Neural cell (in vitro differentiated cells): ENCODE data around the gene LDHD. TPM values are rescaled to one million over a fixed set of nuclear protein-coding genes. Genes with fewer than 3 reads are reported as not detected.

Experiments
- H2AFZ ChIP-seq: fragments of 200-600, 300-800 bp; sonication (generic), shearing (Covaris generic); 2 replicates; pipeline ENCODE4 v1.6.0; 2014; ENCODE audit warnings: low read depth, mild to moderate bottlenecking, antibody characterized with exemption, low read length, moderate library complexity
- H3F3A ChIP-seq: fragments of 200-600 bp; shearing (Covaris generic); 2 replicates; pipeline ENCODE4 v1.6.1; 2016; ENCODE audit warnings: mild to moderate bottlenecking, moderate library complexity, mixed read lengths, antibody characterized with exemption, low read length; ENCODE audit not compliant: insufficient read depth, poor library complexity, severe bottlenecking
- H3K27ac ChIP-seq: fragments of 200-600, 300-800 bp; sonication (generic), shearing (Covaris generic); 2 replicates; pipeline ENCODE4 v1.5.1; 2014; ENCODE audit warnings: mild to moderate bottlenecking, low read length, moderate library complexity
- H3K27me3 ChIP-seq: fragments of 300-800, 200-600 bp; sonication (generic), shearing (Covaris generic); 2 replicates; pipeline ENCODE4 v1.6.0; 2014; ENCODE audit warnings: mild to moderate bottlenecking, low read depth, low read length, moderate library complexity; ENCODE audit not compliant: insufficient read depth
- H3K36me3 ChIP-seq: fragments of 300-800, 200-600 bp; sonication (generic), shearing (Covaris generic); 2 replicates; pipeline ENCODE4 v1.5.1; 2014; ENCODE audit warnings: mild to moderate bottlenecking, antibody characterized with exemption, low read length, moderate library complexity; ENCODE audit not compliant: insufficient read depth
- H3K4me2 ChIP-seq: fragments of 300-800, 200-600 bp; sonication (generic), shearing (Covaris generic); 2 replicates; pipeline ENCODE4 v1.6.0; 2014; ENCODE audit warnings: mild to moderate bottlenecking, low read length
- H3K4me3 ChIP-seq: fragments of 300-800, 200-600 bp; sonication (generic), shearing (Covaris generic); 2 replicates; pipeline ENCODE4 v1.5.1; 2014; ENCODE audit warnings: mild to moderate bottlenecking, low read length, moderate library complexity
- H3K79me2 ChIP-seq: fragments of 200-600 bp; shearing (Covaris generic); replicated peaks from 2 replicates; pipeline ENCODE4 v1.6.0; 2014; ENCODE audit warnings: mild to moderate bottlenecking, low read length, moderate library complexity; ENCODE audit not compliant: insufficient read depth
- H3K9ac ChIP-seq: fragments of 300-800, 200-600 bp; sonication (generic), shearing (Covaris generic); 2 replicates; pipeline ENCODE4 v1.6.1; 2016; ENCODE audit warnings: mild to moderate bottlenecking, low read length, mixed read lengths
- H3K9me2 ChIP-seq: fragments of 200-600 bp; shearing (Covaris generic); 2 replicates; pipeline ENCODE4 v1.6.1; 2016; ENCODE audit warnings: mild to moderate bottlenecking, low read length, mixed read lengths; ENCODE audit not compliant: insufficient read depth
- H3K9me3 ChIP-seq: fragments of 200-600, 300-800 bp; sonication (generic), shearing (Covaris generic); 2 replicates; pipeline ENCODE4 v1.6.1; 2016; ENCODE audit warnings: mild to moderate bottlenecking, mixed run types, low read length, moderate library complexity, mixed read lengths
- H4K20me1 ChIP-seq: fragments of 200-600 bp; shearing (Covaris generic); 2 replicates; pipeline ENCODE4 v1.6.1; 2016; ENCODE audit warnings: mild to moderate bottlenecking, mixed run types; ENCODE audit not compliant: insufficient read depth
- CTCF ChIP-seq: fragments of 450-650 bp; IDR thresholded peaks from 2 replicates; pipeline ENCODE4 v1.5.1; 2014; ENCODE audit warnings: antibody characterized with exemption, mild to moderate bottlenecking, moderate library complexity; ENCODE audit not compliant: poor library complexity, severe bottlenecking
- EZH2 ChIP-seq: fragments of 200-600, 300-800 bp; shearing (Covaris generic), sonication (generic); IDR thresholded peaks from 2 replicates; pipeline ENCODE4 v1.6.1; 2014; ENCODE audit warnings: antibody characterized with exemption, low read length, borderline replicate concordance, mild to moderate bottlenecking; ENCODE audit not compliant: insufficient read depth, poor library complexity, severe bottlenecking
- POLR2AphosphoS5 ChIP-seq: IDR thresholded peaks from 2 replicates; pipeline ENCODE4 v1.6.1; 2012
- RAD21 ChIP-seq: fragments of 450-650 bp; conservative IDR thresholded peaks from 2 replicates; pipeline ENCODE4 v1.6.1; 2014; ENCODE audit warnings: antibody characterized with exemption, mild to moderate bottlenecking, moderate library complexity
- REST ChIP-seq: IDR thresholded peaks from 2 replicates; pipeline ENCODE4 v1.6.1; 2012; ENCODE audit warnings: borderline replicate concordance
- SMC3 ChIP-seq: fragments of 450-650 bp; conservative IDR thresholded peaks from 2 replicates; pipeline ENCODE4 v1.6.1; 2014; ENCODE audit warnings: antibody characterized with exemption, mild to moderate bottlenecking, moderate library complexity; ENCODE audit not compliant: poor library complexity
- TAF1 ChIP-seq: IDR thresholded peaks from 2 replicates; pipeline ENCODE4 v1.6.1; 2012; ENCODE audit warnings: low read depth
- polyA plus RNA-seq: library from polyadenylated mRNA; depleted of rRNA; stranded (reverse); fragments of >200 nt; gene quantifications from 2 replicates; pipeline ENCODE4 v1.2.3, GENCODE V29; 2014

Gene LDHD
- polyA plus RNA-seq, 1 donor from 2014 or later: not detected

DNA sequence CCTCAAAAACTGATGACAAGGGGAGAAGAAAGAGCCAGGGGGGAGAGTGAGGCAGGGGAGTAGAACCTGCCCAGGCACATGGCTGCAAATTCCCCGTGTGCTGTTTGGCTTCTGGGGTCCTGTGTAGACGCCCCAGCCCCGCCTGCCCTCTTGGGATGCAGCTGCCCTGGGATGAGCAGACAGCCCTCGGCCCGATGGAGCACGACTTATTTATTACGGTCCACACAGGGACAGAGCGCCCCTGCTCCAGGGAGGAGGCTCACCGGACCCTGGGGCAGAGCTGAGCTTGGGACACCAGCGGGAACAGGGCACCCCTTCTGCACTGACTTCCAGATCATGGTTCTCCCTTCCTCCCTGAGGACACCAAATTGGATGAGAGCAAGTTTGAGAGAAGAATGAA, 9.1 kb downstream of the LDHD start:
- Histone ChIP-seq H3F3A (no peaks in the 10 kb centered on the region), H3K9me3 (no peaks in the 10 kb centered on the region), H3K4me2 (no peak overlapping the region), H3K9me2 (no peaks in the 10 kb centered on the region), H2AFZ (no peak overlapping the region), H3K4me3 (no peak overlapping the region), H3K36me3 (no peaks in the 10 kb centered on the region), H3K27me3 (no peaks in the 10 kb centered on the region), H3K27ac (no peak overlapping the region), H3K9ac (no peak overlapping the region), H3K79me2 (no peaks in the 10 kb centered on the region), H4K20me1 (peaks cover 4% of the 10 kb centered on the region)
- TF ChIP-seq RAD21 (no peak), CTCF (no peak), EZH2 (no peak), TAF1 (no peak), SMC3 (no peak), REST (no peak)

GRCh38 chr16:75106351-75107274, 10.0 kb downstream of the LDHD start:
- Histone ChIP-seq H3K9me2 (no peaks in the 10 kb centered on the region), H4K20me1 (peaks cover 4% of the 10 kb centered on the region), H2AFZ (no peak overlapping the region), H3K9me3 (no peaks in the 10 kb centered on the region), H3K27ac (no peak overlapping the region), H3K27me3 (no peaks in the 10 kb centered on the region), H3K9ac (no peak overlapping the region), H3K79me2 (no peaks in the 10 kb centered on the region), H3K4me3 (no peak overlapping the region), H3F3A (no peaks in the 10 kb centered on the region), H3K4me2 (no peak overlapping the region), H3K36me3 (no peaks in the 10 kb centered on the region)
- TF ChIP-seq TAF1 (no peak), POLR2AphosphoS5 (no peak), CTCF (no peak), EZH2 (no peak), SMC3 (no peak)
